ENCODE data around the gene TMEM164.

Gene TMEM164

DNA sequence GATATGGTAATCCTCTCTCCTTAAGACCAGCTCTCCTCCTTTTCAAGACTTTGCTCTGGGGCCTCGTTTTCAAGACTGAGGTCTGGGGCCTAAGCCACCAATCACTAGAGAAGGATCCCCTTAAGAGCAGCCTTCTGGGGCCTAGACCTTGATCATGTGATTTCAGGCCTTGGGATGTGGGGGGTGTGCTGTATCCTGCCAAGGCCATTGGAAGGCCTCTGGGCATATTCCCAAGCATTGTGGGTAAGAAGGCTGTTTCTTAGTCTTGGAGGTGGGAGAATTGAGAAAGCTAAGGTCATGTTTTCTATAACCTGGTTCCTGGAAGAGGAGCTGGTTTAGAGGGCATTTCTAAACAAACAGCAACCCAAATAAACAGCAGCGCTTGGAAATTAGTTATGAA lies 12.1 kb downstream of the TMEM164 start:
- H3K4me3 ChIP-seq (replicated peaks; ENCODE audit: insufficient read depth, low read length): no peak overlapping the region
- DNase-seq (ENCODE audit: low read depth in 1 of 2, low spot score in 1 of 2): no peak
- H3K27me3 ChIP-seq (ENCODE audit: insufficient read depth, poor library complexity, severe bottlenecking): no peaks in the 10 kb centered on the region
- H3K27ac ChIP-seq (replicated peaks): no peak overlapping the region
- TF ChIP-seq POLR2AphosphoS5 (IDR thresholded peaks at IDR 0.05; ENCODE audit: low read depth): no peak
- TF ChIP-seq SPI1 (IDR thresholded peaks at IDR 0.05; ENCODE audit: borderline replicate concordance, low read depth): no peak
- TF ChIP-seq, protein P1, sequence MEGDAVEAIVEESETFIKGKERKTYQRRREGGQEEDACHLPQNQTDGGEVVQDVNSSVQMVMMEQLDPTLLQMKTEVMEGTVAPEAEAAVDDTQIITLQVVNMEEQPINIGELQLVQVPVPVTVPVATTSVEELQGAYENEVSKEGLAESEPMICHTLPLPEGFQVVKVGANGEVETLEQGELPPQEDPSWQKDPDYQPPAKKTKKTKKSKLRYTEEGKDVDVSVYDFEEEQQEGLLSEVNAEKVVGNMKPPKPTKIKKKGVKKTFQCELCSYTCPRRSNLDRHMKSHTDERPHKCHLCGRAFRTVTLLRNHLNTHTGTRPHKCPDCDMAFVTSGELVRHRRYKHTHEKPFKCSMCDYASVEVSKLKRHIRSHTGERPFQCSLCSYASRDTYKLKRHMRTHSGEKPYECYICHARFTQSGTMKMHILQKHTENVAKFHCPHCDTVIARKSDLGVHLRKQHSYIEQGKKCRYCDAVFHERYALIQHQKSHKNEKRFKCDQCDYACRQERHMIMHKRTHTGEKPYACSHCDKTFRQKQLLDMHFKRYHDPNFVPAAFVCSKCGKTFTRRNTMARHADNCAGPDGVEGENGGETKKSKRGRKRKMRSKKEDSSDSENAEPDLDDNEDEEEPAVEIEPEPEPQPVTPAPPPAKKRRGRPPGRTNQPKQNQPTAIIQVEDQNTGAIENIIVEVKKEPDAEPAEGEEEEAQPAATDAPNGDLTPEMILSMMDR (IDR thresholded peaks at IDR 0.05; ENCODE audit: insufficient read depth, low read length): no peak
- TF ChIP-seq, protein P2, sequence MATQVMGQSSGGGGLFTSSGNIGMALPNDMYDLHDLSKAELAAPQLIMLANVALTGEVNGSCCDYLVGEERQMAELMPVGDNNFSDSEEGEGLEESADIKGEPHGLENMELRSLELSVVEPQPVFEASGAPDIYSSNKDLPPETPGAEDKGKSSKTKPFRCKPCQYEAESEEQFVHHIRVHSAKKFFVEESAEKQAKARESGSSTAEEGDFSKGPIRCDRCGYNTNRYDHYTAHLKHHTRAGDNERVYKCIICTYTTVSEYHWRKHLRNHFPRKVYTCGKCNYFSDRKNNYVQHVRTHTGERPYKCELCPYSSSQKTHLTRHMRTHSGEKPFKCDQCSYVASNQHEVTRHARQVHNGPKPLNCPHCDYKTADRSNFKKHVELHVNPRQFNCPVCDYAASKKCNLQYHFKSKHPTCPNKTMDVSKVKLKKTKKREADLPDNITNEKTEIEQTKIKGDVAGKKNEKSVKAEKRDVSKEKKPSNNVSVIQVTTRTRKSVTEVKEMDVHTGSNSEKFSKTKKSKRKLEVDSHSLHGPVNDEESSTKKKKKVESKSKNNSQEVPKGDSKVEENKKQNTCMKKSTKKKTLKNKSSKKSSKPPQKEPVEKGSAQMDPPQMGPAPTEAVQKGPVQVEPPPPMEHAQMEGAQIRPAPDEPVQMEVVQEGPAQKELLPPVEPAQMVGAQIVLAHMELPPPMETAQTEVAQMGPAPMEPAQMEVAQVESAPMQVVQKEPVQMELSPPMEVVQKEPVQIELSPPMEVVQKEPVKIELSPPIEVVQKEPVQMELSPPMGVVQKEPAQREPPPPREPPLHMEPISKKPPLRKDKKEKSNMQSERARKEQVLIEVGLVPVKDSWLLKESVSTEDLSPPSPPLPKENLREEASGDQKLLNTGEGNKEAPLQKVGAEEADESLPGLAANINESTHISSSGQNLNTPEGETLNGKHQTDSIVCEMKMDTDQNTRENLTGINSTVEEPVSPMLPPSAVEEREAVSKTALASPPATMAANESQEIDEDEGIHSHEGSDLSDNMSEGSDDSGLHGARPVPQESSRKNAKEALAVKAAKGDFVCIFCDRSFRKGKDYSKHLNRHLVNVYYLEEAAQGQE (IDR thresholded peaks at IDR 0.05; ENCODE audit: insufficient replicate concordance, low read depth): no peak
- no peak for TF ChIP-seq GABPA (IDR thresholded peaks at IDR 0.05; ENCODE audit: low read depth)

DNA sequence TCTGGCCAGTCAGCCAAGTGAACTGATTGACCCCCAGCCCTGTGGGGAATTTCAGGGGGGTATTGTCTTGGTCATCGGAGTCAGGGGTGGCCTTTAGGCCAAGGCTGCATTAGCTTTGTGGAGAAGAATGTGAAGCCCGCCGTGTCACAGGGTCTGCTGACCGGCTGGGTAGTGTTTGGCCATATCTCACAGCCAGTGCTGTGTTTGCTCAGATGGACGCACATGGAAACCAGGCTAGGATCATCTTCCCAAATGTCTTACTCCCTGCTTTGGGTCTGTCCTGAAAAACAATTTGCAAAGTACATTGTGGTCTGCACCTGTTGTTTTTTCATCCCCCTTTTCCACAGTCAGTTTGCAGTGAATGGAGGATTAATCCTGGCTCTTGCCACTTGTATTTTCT lies 13.0 kb downstream of the TMEM164 start:
- TF ChIP-seq, protein P2 (IDR thresholded peaks at IDR 0.05; ENCODE audit: insufficient replicate concordance, low read depth): no peak
- TF ChIP-seq, protein P1 (IDR thresholded peaks at IDR 0.05; ENCODE audit: insufficient read depth, low read length): no peak
- no peak for TF ChIP-seq GABPA (IDR thresholded peaks at IDR 0.05; ENCODE audit: low read depth)
- no peak for TF ChIP-seq POLR2AphosphoS5 (IDR thresholded peaks at IDR 0.05; ENCODE audit: low read depth)
- TF ChIP-seq SPI1 (IDR thresholded peaks at IDR 0.05; ENCODE audit: borderline replicate concordance, low read depth): no peak
- H3K27ac ChIP-seq (replicated peaks): no peak overlapping the region
- DNase-seq (ENCODE audit: low read depth in 1 of 2, low spot score in 1 of 2): no peak
- H3K4me3 ChIP-seq (replicated peaks; ENCODE audit: insufficient read depth, low read length): no peak overlapping the region
- H3K27me3 ChIP-seq (ENCODE audit: insufficient read depth, poor library complexity, severe bottlenecking): no peaks in the 10 kb centered on the region

DNA sequence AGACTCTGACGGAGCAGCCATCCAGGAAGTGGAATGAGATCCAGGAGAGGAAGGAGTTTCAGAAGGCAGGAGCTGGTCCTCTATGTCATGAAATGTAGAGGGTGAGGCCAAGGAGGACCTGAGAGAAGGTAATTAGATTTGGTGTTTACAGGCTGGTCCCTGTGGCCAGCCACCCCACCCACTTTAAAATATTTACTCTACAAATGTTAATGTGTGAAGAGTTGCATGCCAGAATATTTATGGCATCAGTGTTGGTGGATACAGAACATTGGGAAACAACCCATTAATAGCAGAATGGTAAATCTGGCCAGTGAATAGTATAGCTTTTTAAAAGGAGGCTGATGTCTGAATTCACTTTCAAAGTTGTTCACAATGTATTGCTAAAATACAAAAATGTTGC lies 17.6 kb downstream of the TMEM164 start:
- Histone ChIP-seq H3K27me3 (ENCODE audit: insufficient read depth, poor library complexity, severe bottlenecking) (no peaks in the 10 kb centered on the region), H3K4me3 (replicated peaks; ENCODE audit: insufficient read depth, low read length) (no peak overlapping the region), H3K27ac (replicated peaks) (no peak overlapping the region)
- no peak for DNase-seq (ENCODE audit: low read depth in 1 of 2, low spot score in 1 of 2)
- TF ChIP-seq, protein P1 (IDR thresholded peaks at IDR 0.05; ENCODE audit: insufficient read depth, low read length): no peak
- TF ChIP-seq SPI1 (IDR thresholded peaks at IDR 0.05; ENCODE audit: borderline replicate concordance, low read depth): no peak
- no peak for TF ChIP-seq POLR2AphosphoS5 (IDR thresholded peaks at IDR 0.05; ENCODE audit: low read depth)
- no peak for TF ChIP-seq GABPA (IDR thresholded peaks at IDR 0.05; ENCODE audit: low read depth)
- TF ChIP-seq, protein P2 (IDR thresholded peaks at IDR 0.05; ENCODE audit: insufficient replicate concordance, low read depth): no peak
